Retinal pigment epithelial cell (primary cell): ENCODE measurements around the gene C2CD2.

Source experiments
- DNase-seq: peaks from one replicate; pipeline ENCODE4 v3.0.0-alpha.2; 2010; ENCODE audit warnings: low read depth
- H3K4me3 ChIP-seq: 2 replicates; pipeline ENCODE4 v1.5.1; 2011; ENCODE audit warnings: mild to moderate bottlenecking, low read length, control low read depth, moderate library complexity
- CTCF ChIP-seq: conservative IDR thresholded peaks from 2 replicates; pipeline ENCODE4 v1.5.1; 2011; ENCODE audit warnings: low read depth, low read length, control low read depth, inconsistent platforms

C2CD2 gene

GRCh38 chr21:41888749-41889376 lies 65.0 kb downstream of the C2CD2 start:
- TF ChIP-seq CTCF, result no peak
- no peak overlapping the region for H3K4me3 ChIP-seq
- no peak for DNase-seq

GRCh38 chr21:41887667-41888066 lies 66.2 kb downstream of the C2CD2 start:
- no peak for DNase-seq
- TF ChIP-seq CTCF, result no peak
- H3K4me3 ChIP-seq, result no peak overlapping the region

GRCh38 chr21:41886328-41886727 lies 67.5 kb downstream of the C2CD2 start:
- no peak overlapping the region for H3K4me3 ChIP-seq
- no peak for DNase-seq
- TF ChIP-seq CTCF, result no peak

- no peak for TF ChIP-seq CTCF
- no peak for DNase-seq
- H3K4me3 ChIP-seq, result no peak overlapping the region
Observed at GRCh38 chr21:41885341-41886024, 68.3 kb downstream of the C2CD2 start.

GRCh38 chr21:41884501-41885030 lies 69.3 kb downstream of the C2CD2 start:
- no peak for DNase-seq
- H3K4me3 ChIP-seq, result no peak overlapping the region
- TF ChIP-seq CTCF, result no peak

- no peak for TF ChIP-seq CTCF
- no peak overlapping the region for H3K4me3 ChIP-seq
- no peak for DNase-seq
Observed at GRCh38 chr21:41883582-41883981, 70.2 kb downstream of the C2CD2 start.

- H3K4me3 ChIP-seq, result no peak overlapping the region
- no peak for TF ChIP-seq CTCF
- no peak for DNase-seq
Observed at GRCh38 chr21:41881051-41881450, 72.8 kb downstream of the C2CD2 start.
